Inferior parietal cortex (tissue), 1 donor: ENCODE data around the gene C10orf62.
"Not testable (repeated sequence)": the region's sequence is repeated elsewhere in the genome, so short reads cannot be mapped to it uniquely, and the experiment has no call there.

ENCODE experiments used
- DNase-seq: peaks from one replicate; pipeline ENCODE4 v3.0.0-alpha.2; 2016; ENCODE audit errors: extremely low spot score

C10orf62 gene

DNA sequence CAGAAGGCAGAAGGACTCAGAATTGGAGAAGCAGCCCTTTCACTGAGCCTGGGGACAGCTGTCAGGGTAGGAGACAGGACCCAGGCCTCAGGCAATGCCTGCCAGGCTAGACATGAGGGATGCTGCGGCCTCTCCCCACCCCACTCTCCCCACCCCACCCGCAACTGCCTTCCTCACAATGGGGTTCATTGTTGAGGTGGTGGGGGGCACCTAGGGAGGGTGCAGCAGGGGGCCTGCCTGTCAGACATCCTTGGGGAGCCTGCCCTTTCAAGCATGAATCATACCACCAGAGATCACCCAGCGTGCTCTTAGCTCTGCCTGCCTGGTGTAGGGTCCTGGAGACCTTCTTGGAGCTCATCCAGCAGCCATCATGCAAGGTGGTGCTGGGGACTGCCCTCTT lies at the start of gene C10orf62:
C10orf62 (plus strand) TSS at position 243 of the 400 bp plus-strand sequence. CDS start 177 bp downstream, outside the sequence.
- no peak for DNase-seq

GRCh38 chr10:97540669-97541500 lies 48.6 kb upstream of the C10orf62 start:
- no peak for DNase-seq

- peak; percentile 63 for DNase-seq
These were observed 47.1 kb upstream of the C10orf62 start for GRCh38 chr10:97542169-97543024.

- DNase-seq, result peak; percentile 85
These were observed 46.4 kb upstream of the C10orf62 start for GRCh38 chr10:97543025-97543546.

GRCh38 chr10:97546456-97547270 lies 42.9 kb upstream of the C10orf62 start:
- no peak for DNase-seq

DNA sequence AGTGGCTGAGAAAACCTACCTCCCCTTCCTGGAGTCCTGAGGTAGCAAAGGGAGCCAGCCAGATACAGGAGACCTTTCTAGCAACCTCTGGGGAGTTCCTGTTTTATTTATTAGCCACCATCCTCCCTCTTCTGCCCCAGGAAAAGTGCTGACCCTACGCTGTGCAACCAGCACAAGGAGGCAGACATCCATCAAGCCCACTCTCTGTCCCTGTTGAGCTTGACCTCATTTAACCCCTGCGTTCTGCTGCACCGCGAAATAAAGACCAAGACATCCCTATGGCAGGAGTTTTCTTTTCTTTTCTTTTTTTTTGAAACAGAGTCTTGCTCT lies 42.3 kb upstream of the C10orf62 start:
- DNase-seq, result no peak

GRCh38 chr10:97547962-97548361 lies 41.6 kb upstream of the C10orf62 start:
- DNase-seq, result no peak

GRCh38 chr10:97548828-97549455 lies 40.6 kb upstream of the C10orf62 start:
- no peak for DNase-seq

GRCh38 chr10:97549587-97550322 lies 39.8 kb upstream of the C10orf62 start:
- peak; percentile 48 for DNase-seq

DNA sequence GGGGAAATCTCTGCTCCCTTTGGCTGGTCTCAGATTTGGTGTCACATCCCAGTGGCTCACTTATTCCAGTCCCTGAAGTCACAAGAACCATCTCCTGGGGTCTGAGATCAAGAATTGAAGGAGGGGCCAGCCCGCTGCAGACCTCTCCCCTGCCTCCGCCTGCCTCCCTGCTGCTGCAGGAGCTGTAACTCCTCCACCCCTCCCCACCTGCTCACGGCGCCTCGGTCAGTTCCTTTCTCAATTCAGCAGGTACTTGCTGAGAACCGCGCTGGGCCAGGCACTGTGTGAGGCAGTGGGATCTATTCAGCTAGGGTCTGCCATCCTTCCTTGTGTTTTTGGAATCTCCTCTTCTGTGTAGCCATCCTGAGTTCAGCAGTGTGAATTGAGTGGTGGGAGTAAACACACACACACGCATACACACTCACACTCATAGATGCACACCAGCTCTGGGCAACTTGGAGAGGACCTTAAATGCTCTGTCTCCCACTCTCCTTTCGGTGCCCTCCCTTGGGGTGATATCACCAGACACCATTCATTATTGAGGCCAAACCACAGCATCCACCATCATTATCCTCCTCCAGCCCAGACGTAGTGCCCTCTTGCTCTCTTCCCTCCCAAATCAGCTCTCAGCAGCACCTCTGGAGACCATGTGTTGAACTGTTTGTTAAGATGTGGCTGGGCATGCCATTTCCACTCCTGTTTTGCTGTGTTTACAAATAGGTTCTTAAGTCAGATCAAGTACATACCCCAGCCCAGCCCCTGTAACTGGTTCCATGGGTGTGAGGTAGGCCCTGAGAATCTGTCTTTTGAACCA lies 39.0 kb upstream of the C10orf62 start:
- no peak for DNase-seq

GRCh38 chr10:97551271-97551670 lies 38.2 kb upstream of the C10orf62 start:
- no peak for DNase-seq

DNA sequence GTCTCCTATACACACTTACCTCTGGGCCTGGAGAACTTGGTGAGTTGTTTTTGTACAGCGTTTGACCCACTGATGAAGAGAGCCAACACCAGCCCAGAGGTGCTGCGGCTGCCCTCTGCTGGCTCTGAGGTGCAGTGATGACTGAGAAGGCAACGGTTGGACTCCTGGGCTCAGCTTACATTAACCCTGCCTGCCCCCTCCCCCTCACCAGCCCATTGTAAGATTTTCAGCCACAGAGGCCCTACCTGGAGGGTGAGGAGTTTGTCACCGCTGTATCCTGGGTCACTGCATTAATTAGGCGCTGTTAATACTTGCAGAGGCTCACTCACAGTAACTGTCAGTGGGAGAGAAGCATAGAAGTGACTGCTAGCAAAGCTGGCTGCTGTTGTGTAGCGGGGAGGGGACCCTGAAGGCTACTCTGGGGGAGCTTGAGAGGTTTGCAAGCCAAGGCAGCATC lies 35.9 kb upstream of the C10orf62 start:
- peak; percentile 69 for DNase-seq

DNA sequence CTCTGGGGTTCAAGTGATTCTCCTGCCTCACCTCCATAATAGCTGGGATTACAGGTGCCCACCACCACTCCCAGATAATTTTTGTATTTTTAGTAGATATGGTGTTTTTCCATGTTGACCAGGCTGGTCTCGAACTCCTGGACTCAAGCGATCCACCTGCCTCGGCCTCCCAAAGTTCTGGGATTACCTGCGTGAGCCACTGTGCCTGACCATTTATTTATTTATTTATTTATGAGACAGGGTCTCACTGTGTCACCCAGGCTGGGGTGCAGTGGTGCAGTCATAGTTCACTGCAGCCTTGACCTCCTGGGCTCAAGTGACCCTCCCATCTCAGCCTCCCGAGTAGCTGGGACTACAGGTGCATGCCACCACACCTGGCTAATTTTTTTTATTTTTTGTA lies 35.2 kb upstream of the C10orf62 start:
- not testable (repeated sequence) for DNase-seq

- not testable (repeated sequence) for DNase-seq
These were observed 34.0 kb upstream of the C10orf62 start for GRCh38 chr10:97555541-97555940.

DNA sequence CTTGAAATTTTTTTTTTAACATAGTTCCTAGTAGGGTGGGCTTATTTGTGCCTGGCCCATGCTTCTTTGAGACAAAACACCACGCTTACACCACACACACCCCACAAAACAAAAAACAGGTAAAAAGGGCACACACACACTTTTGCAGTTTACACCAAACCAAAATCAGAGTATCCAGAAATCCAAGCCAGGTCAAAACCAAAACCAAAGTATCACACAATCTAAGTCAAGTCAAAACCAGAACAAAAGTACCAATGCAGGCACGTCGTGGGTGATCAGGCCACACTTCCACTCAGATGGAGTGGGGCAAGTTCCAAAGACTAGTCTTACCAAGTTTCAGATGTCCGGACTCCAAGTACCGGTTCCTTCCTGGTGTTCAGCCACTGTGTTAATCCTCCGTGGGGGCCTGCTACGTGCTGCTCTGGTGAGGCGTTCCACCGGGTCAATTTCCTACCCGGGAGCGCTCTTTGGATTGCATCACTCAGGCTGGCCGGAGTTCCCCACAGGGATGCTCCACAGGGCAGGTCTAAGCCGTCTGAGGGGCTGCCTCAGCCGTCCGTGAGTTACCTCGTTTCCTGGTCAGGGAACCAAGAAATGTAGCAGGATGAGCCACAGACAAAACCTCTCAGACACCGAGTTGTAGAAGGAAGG lies 28.7 kb upstream of the C10orf62 start:
- not testable (repeated sequence) for DNase-seq

DNA sequence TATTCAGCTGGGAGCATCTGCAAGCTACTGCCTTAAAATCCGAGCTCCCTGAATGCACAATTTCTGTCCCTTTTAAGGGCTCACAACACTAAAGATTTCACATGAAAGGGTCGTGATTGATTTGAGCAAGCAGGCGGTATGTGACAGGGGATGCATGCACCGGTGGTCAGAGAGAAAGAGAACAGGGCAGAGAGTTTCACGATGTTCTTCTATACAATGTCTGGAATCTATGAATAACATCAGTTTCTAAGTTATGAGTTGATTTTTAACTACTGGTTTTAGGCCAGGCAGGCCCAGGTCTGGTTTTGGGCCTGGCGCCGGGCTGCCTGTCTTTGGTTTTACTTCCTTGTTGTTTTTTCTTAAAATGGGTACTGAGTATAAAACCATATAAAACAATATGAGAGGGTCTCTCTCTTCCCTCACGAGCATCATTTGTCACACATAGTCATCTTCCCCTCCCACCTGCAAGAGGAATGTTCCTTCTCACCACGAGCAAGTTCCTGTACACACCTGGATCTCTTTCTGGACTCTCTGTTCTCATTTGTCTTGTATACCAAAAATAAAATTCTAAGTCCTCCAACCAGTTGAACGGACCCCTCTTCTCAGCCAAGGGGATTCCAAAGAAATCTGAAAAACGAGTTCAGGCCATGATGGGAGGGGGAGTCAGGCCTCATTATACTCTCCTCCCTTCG lies 28.0 kb upstream of the C10orf62 start:
- DNase-seq, result not testable (repeated sequence)

GRCh38 chr10:97562329-97562728 lies 27.2 kb upstream of the C10orf62 start:
- not testable (repeated sequence) for DNase-seq

DNA sequence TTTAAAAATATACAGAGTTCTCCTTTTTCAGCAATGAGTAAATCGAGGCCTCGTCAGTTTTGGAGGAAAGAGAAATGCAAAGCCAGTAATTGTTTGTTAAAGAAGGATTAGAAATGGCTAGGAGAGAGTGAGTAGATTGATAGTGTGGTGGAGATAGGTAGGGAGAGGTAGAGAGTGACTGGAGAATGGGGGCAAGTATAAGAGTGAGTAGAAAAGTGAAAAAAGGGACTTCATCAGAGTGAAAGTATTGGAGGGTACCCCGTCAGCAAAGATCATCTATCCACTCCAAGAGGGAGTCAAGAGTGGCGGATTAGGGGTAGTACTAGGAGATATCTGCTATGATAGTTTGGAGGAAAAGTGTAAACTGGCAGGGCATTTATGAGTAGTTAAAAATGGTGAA lies 26.2 kb upstream of the C10orf62 start:
- DNase-seq, result no peak
